HEK293T (cell line): Measurements from ENCODE around the gene SOX6.

Experiments used
- CTCF ChIA-PET: fragments of 350-600 bp; formaldehyde crosslinking; extraction: SDS; loops from one replicate; lab custom pipeline; 2021; ENCODE audit warnings: antibody characterized with exemption, inconsistent platforms; lab: Yijun Ruan, JAX
- POLR2A ChIA-PET: fragments of 350-600 bp; formaldehyde crosslinking; extraction: SDS; loops from one replicate; lab custom pipeline; 2020; ENCODE audit warnings: antibody characterized with exemption, inconsistent platforms; lab: Yijun Ruan, JAX
- DNase-seq: peaks from one replicate; pipeline ENCODE4 v3.0.0; 2012; ENCODE audit warnings: mixed read lengths; ENCODE audit errors: extremely low spot score
- ARNT ChIP-seq: fragments of 450-650 bp; IDR thresholded peaks from 2 replicates; pipeline ENCODE4 v1.6.1; 2017; ENCODE audit warnings: mild to moderate bottlenecking
- BHLHE40 ChIP-seq: fragments of 450-650 bp; IDR thresholded peaks from 2 replicates; pipeline ENCODE4 v1.6.1; 2016; ENCODE audit warnings: mild to moderate bottlenecking, moderate library complexity, borderline replicate concordance
- CTBP1 ChIP-seq: fragments of 450-650 bp; IDR thresholded peaks from 2 replicates; pipeline ENCODE4 v1.6.1; 2016; ENCODE audit warnings: borderline replicate concordance
- ELF4 ChIP-seq: fragments of 450-650 bp; IDR thresholded peaks from 2 replicates; pipeline ENCODE4 v1.6.1; 2017; ENCODE audit warnings: antibody characterized with exemption
- FOXA1 ChIP-seq: fragments of 450-650 bp; IDR thresholded peaks from 2 replicates; pipeline ENCODE4 v1.6.1; 2016; ENCODE audit warnings: mild to moderate bottlenecking
- FOXK2 ChIP-seq: fragments of 450-650 bp; IDR thresholded peaks from 2 replicates; pipeline ENCODE4 v1.6.1; 2016; ENCODE audit warnings: mild to moderate bottlenecking
- FOXM1 ChIP-seq: fragments of 450-650 bp; IDR thresholded peaks from 2 replicates; pipeline ENCODE4 v1.6.1; 2017; ENCODE audit warnings: mild to moderate bottlenecking, borderline replicate concordance
- HDGF ChIP-seq: fragments of 450-650 bp; IDR thresholded peaks from 2 replicates; pipeline ENCODE4 v1.6.1; 2017; ENCODE audit warnings: antibody characterized with exemption, borderline replicate concordance
- L3MBTL2 ChIP-seq: fragments of 450-650 bp; conservative IDR thresholded peaks from 2 replicates; pipeline ENCODE4 v1.6.1; 2016; ENCODE audit warnings: mild to moderate bottlenecking
- LEF1 ChIP-seq: fragments of 450-650 bp; IDR thresholded peaks from 2 replicates; pipeline ENCODE4 v1.6.1; 2017; ENCODE audit warnings: mild to moderate bottlenecking, borderline replicate concordance
- NFRKB ChIP-seq: fragments of 450-650 bp; IDR thresholded peaks from 2 replicates; pipeline ENCODE4 v1.6.1; 2016; ENCODE audit warnings: mild to moderate bottlenecking, moderate library complexity
- PKNOX1 ChIP-seq: fragments of 450-650 bp; IDR thresholded peaks from 2 replicates; pipeline ENCODE4 v1.6.1; 2016
- SP1 ChIP-seq: fragments of 450-650 bp; IDR thresholded peaks from 2 replicates; pipeline ENCODE4 v1.6.1; 2017
- SUZ12 ChIP-seq: fragments of 450-650 bp; IDR thresholded peaks from 2 replicates; pipeline ENCODE4 v1.6.1; 2016; ENCODE audit warnings: mild to moderate bottlenecking
- TARDBP ChIP-seq: fragments of 450-650 bp; IDR thresholded peaks from 2 replicates; pipeline ENCODE4 v1.6.1; 2016
- ZNF384 ChIP-seq: fragments of 450-650 bp; IDR thresholded peaks from 2 replicates; pipeline ENCODE4 v1.6.1; 2016

The SOX6 gene

GRCh38 chr11:16182553-16182952, 173.8 kb downstream of the SOX6 start:
- POLR2A ChIA-PET: no interaction called here
- TF ChIP-seq SUZ12: no peak
- no peak for DNase-seq
- CTCF ChIA-PET: no interaction called here

- no peak for TF ChIP-seq ELF4
- no peak for TF ChIP-seq FOXM1
- no peak for TF ChIP-seq SUZ12
- TF ChIP-seq BHLHE40: no peak
- no peak for TF ChIP-seq LEF1
- TF ChIP-seq FOXK2: no peak
- no peak for TF ChIP-seq NFRKB
- ChIA-PET CTCF (interaction anchor here (0.5 kb wide), 1 partner anchor 20 kb away, joined by 4 read pairs; no protein-coding TSS in a partner anchor), POLR2A (no interaction called here)
- DNase-seq: no peak
These were observed 175.5 kb downstream of the SOX6 start for GRCh38 chr11:16180868-16181267.

- ChIA-PET CTCF (no interaction called here), POLR2A (no interaction called here)
- TF ChIP-seq HDGF (no peak), BHLHE40 (no peak), NFRKB (no peak), L3MBTL2 (no peak), ELF4 (no peak), LEF1 (no peak), SP1 (no peak), FOXM1 (no peak), CTBP1 (no peak), TARDBP (no peak), ARNT (no peak), FOXA1 (no peak), FOXK2 (no peak), ZNF384 (no peak), SUZ12 (no peak), PKNOX1 (no peak)
- no peak for DNase-seq
These were observed 176.7 kb downstream of the SOX6 start for GRCh38 chr11:16179676-16180075.

- TF ChIP-seq SUZ12: no peak
- no peak for TF ChIP-seq ELF4
- TF ChIP-seq FOXM1: no peak
- TF ChIP-seq L3MBTL2: no peak
- no peak for TF ChIP-seq BHLHE40
- TF ChIP-seq PKNOX1: no peak
- TF ChIP-seq TARDBP: no peak
- TF ChIP-seq NFRKB: no peak
- TF ChIP-seq SP1: no peak
- TF ChIP-seq CTBP1: no peak
- TF ChIP-seq HDGF: no peak
- no peak for TF ChIP-seq ARNT
- TF ChIP-seq FOXK2: no peak
- no peak for TF ChIP-seq ZNF384
- no peak for TF ChIP-seq FOXA1
- no peak for TF ChIP-seq LEF1
- ChIA-PET POLR2A (no interaction called here), CTCF (no interaction called here)
- no peak for DNase-seq
These were observed 178.1 kb downstream of the SOX6 start for GRCh38 chr11:16178273-16178672.

GRCh38 chr11:16177688-16178087, 178.7 kb downstream of the SOX6 start:
- POLR2A ChIA-PET: no interaction called here
- CTCF ChIA-PET: no interaction called here
- TF ChIP-seq FOXM1: no peak
- no peak for TF ChIP-seq ZNF384
- no peak for TF ChIP-seq ARNT
- no peak for TF ChIP-seq HDGF
- TF ChIP-seq TARDBP: no peak
- TF ChIP-seq LEF1: no peak
- TF ChIP-seq CTBP1: no peak
- TF ChIP-seq PKNOX1: no peak
- TF ChIP-seq SP1: no peak
- no peak for TF ChIP-seq SUZ12
- TF ChIP-seq BHLHE40: no peak
- no peak for TF ChIP-seq FOXA1
- TF ChIP-seq NFRKB: no peak
- TF ChIP-seq FOXK2: no peak
- TF ChIP-seq L3MBTL2: no peak
- TF ChIP-seq ELF4: no peak
- DNase-seq: no peak

GRCh38 chr11:16173798-16174197, 182.5 kb downstream of the SOX6 start:
- no peak for DNase-seq
- CTCF ChIA-PET: no interaction called here
- no peak for TF ChIP-seq FOXA1
- no peak for TF ChIP-seq TARDBP
- no peak for TF ChIP-seq BHLHE40
- no peak for TF ChIP-seq L3MBTL2
- TF ChIP-seq ARNT: no peak
- no peak for TF ChIP-seq PKNOX1
- TF ChIP-seq HDGF: no peak
- TF ChIP-seq ZNF384: no peak
- TF ChIP-seq FOXM1: no peak
- no peak for TF ChIP-seq ELF4
- TF ChIP-seq CTBP1: no peak
- TF ChIP-seq SP1: no peak
- TF ChIP-seq NFRKB: no peak
- no peak for TF ChIP-seq LEF1
- POLR2A ChIA-PET: no interaction called here
